K562 (cell line): ENCODE data around the gene CXCR3.

Source experiments
- ARID4B ChIP-seq: sonication (generic); formaldehyde crosslinking; IDR thresholded peaks from 2 replicates; pipeline ENCODE4 v1.8.0; 2022; ENCODE audit warnings: mild to moderate bottlenecking, missing genetic modification reagents
- FIP1L1 ChIP-seq: fragments of 200-400 bp; formaldehyde crosslinking; IDR thresholded peaks from 2 replicates; pipeline ENCODE4 v1.6.1; 2018; ENCODE audit warnings: mild to moderate bottlenecking, low read depth, low read length; ENCODE audit not compliant: poor library complexity, severe bottlenecking
- HCFC1 ChIP-seq: IDR thresholded peaks from 2 replicates; pipeline ENCODE4 v1.6.1; 2012; ENCODE audit warnings: low read depth, low read length, improper control_type of control experiment
- HMBOX1 ChIP-seq: sonication (generic); IDR thresholded peaks from 2 replicates; pipeline ENCODE4 v1.6.1; 2016
- POLR2AphosphoS5 ChIP-seq: IDR thresholded peaks from 2 replicates; pipeline ENCODE4 v1.6.1; 2011; ENCODE audit warnings: mild to moderate bottlenecking, low read depth, low read length, moderate library complexity; ENCODE audit not compliant: control insufficient read depth, insufficient read depth
- RBFOX2 ChIP-seq: fragments of 200-400 bp; formaldehyde crosslinking; IDR thresholded peaks from 2 replicates; pipeline ENCODE4 v1.6.1; 2017; ENCODE audit warnings: low read depth, mild to moderate bottlenecking, low read length, moderate library complexity
- XRCC5 ChIP-seq: fragments of 200-400 bp; formaldehyde crosslinking; IDR thresholded peaks from 2 replicates; pipeline ENCODE4 v1.6.1; 2017; ENCODE audit warnings: low read depth, mild to moderate bottlenecking, low read length

- TF ChIP-seq HMBOX1 (no peak), ARID4B (CRISPR knock-in tag) (no peak), XRCC5 (no peak), POLR2AphosphoS5 (no peak), RBFOX2 (peak; percentile 23; the same call in 1 of the 2 replicates), FIP1L1 (no peak), HCFC1 (no peak)
Measured at GRCh38 chrX:71667328-71668247, 49.3 kb upstream of the CXCR3 start, which contains the start of gene LOC101059915.
